Keratinocyte (primary cell): ENCODE measurements around the gene KCNJ3.

Experiments used
- EZH2 ChIP-seq: IDR thresholded peaks from one replicate; pipeline ENCODE4 v1.6.1; 2012; ENCODE audit warnings: inconsistent platforms, mild to moderate bottlenecking, low read length, moderate library complexity
- TF ChIP-seq, protein P1 (sequence below), 3 experiments: IDR thresholded peaks in 1 of 3; conservative IDR thresholded peaks in 1 of 3; optimal IDR thresholded peaks in 1 of 3; 2 replicates in 2 of 3; 3 replicates in 1 of 3; pipeline versions ENCODE3 to v1.5.1; 2011; ENCODE audit warnings: low read length in 3 of 3, mild to moderate bottlenecking in 3 of 3, moderate library complexity in 2 of 3, control low read depth in 1 of 3, inconsistent platforms in 1 of 3; ENCODE audit not compliant: insufficient read depth in 2 of 3; ENCODE audit errors: extremely low read depth in 1 of 3

DNA sequence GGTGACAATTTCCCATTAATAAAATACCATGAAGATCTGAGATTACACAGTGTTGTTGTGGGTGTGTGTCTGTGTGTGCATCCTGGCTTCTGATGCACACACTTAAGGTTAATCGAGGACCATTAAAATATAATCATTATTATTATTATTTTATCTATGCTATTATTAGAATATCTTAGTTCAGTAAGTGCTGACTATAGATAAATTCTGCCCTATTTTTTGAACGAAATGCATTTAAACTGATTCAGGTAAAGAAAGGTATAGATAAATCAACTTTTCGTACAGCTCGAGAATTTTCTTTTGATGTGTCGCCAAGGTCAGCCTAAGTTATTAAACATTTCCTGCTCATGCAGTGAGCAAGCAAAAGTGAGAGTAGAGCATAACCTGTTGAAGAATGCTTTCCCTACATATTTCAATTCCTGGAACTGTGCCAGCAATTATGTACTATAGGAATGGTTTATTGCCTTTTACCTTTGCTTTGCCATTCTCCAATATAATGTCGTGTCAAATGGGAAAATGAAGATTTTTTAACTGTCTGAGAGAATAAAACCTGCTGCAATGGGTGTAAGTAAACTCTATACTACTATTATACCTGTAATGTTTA lies 25.8 kb downstream of the KCNJ3 start:
- TF ChIP-seq EZH2 = no peak
- TF ChIP-seq, protein P1, sequence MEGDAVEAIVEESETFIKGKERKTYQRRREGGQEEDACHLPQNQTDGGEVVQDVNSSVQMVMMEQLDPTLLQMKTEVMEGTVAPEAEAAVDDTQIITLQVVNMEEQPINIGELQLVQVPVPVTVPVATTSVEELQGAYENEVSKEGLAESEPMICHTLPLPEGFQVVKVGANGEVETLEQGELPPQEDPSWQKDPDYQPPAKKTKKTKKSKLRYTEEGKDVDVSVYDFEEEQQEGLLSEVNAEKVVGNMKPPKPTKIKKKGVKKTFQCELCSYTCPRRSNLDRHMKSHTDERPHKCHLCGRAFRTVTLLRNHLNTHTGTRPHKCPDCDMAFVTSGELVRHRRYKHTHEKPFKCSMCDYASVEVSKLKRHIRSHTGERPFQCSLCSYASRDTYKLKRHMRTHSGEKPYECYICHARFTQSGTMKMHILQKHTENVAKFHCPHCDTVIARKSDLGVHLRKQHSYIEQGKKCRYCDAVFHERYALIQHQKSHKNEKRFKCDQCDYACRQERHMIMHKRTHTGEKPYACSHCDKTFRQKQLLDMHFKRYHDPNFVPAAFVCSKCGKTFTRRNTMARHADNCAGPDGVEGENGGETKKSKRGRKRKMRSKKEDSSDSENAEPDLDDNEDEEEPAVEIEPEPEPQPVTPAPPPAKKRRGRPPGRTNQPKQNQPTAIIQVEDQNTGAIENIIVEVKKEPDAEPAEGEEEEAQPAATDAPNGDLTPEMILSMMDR (optimal IDR thresholded peaks at IDR 0.05 in 1 of 3, IDR thresholded peaks at IDR 0.05 in 1 of 3, conservative IDR thresholded peaks at IDR 0.05 in 1 of 3; ENCODE audit: extremely low read depth in 1 of 3, insufficient read depth in 2 of 3, low read length in 3 of 3) = no peak
